K562 (cell line): Measurements from ENCODE around the gene CASP9. TPM values are rescaled to one million over a fixed set of nuclear protein-coding genes. Genes with fewer than 3 reads are reported as not detected.
A peak's percentile ranks its signal among the peaks of the same experiment; 100 is the strongest.

ENCODE experiments used
- ARID3A ChIP-seq: IDR thresholded peaks from 2 replicates; pipeline ENCODE4 v1.6.1; 2012; ENCODE audit warnings: low read depth, low read length, improper control_type of control experiment, borderline replicate concordance
- ATF2 ChIP-seq: sonication (generic); formaldehyde crosslinking; IDR thresholded peaks from 2 replicates; pipeline ENCODE4 v1.8.1; 2022; ENCODE audit warnings: missing genetic modification reagents
- CBFA2T3 ChIP-seq: fragments of 450-650 bp; IDR thresholded peaks from 2 replicates; pipeline ENCODE4 v1.6.1; 2017
- CBX5 ChIP-seq: IDR thresholded peaks from 2 replicates; pipeline ENCODE4 v1.6.1; 2014; ENCODE audit warnings: low read depth, borderline replicate concordance
- E2F3 ChIP-seq: fragments of 250-450 bp; sonication (Bioruptor Pico); IDR thresholded peaks from 2 replicates; pipeline ENCODE4 v1.4.0; 2020; ENCODE audit warnings: mild to moderate bottlenecking
- FOSL1 ChIP-seq: fragments of 200-800 bp; sonication (Bioruptor generic); conservative IDR thresholded peaks from 2 replicates; pipeline ENCODE4 v1.6.1; 2016; ENCODE audit warnings: missing genetic modification characterization, missing compliant biosample characterization
- HDAC1 ChIP-seq, 2 experiments: fragments of 450-650 bp; IDR thresholded peaks; 2 replicates each; pipeline ENCODE4 v1.6.1; 2016 to 2017; ENCODE audit warnings: inconsistent platforms in 1 of 2, mild to moderate bottlenecking in 1 of 2, moderate library complexity in 1 of 2
- HDAC2 ChIP-seq: fragments of 450-650 bp; IDR thresholded peaks from 2 replicates; pipeline ENCODE4 v1.6.1; 2016; ENCODE audit warnings: mild to moderate bottlenecking
- IRF9 ChIP-seq: fragments of 450-650 bp; IDR thresholded peaks from 2 replicates; pipeline ENCODE4 v1.6.1; 2016; ENCODE audit warnings: missing biosample characterization, missing genetic modification characterization
- LCOR ChIP-seq: sonication (generic); formaldehyde crosslinking; IDR thresholded peaks from 2 replicates; pipeline ENCODE4 v1.8.0; 2022; ENCODE audit warnings: mild to moderate bottlenecking, missing genetic modification reagents
- MBD1 ChIP-seq: fragments of 250-450 bp; sonication (Bioruptor Pico); IDR thresholded peaks from 2 replicates; pipeline ENCODE4 v1.8.0; 2022; ENCODE audit warnings: inconsistent platforms
- NONO ChIP-seq, 2 experiments: fragments of 200-400 bp in 1 of 2; fragments of 450-650 bp in 1 of 2; formaldehyde crosslinking in 1 of 2; IDR thresholded peaks; 2 replicates each; pipeline ENCODE4 v1.6.1; 2017; ENCODE audit warnings: low read depth in 2 of 2, mild to moderate bottlenecking in 2 of 2, moderate library complexity in 2 of 2, low read length in 1 of 2
- PHF21A ChIP-seq: fragments of 450-650 bp; IDR thresholded peaks from 2 replicates; pipeline ENCODE4 v1.6.1; 2017; ENCODE audit warnings: low read depth, borderline replicate concordance
- PHTF2 ChIP-seq: fragments of 250-450 bp; sonication (Bioruptor Pico); IDR thresholded peaks from 2 replicates; pipeline ENCODE4 v1.5.0; 2021; ENCODE audit warnings: mild to moderate bottlenecking
- SMARCC2 ChIP-seq: fragments of 450-650 bp; IDR thresholded peaks from 2 replicates; pipeline ENCODE4 v1.6.1; 2017; ENCODE audit warnings: antibody characterized with exemption, moderate library complexity, mild to moderate bottlenecking, low read depth
- SREBF2 ChIP-seq: sonication (generic); formaldehyde crosslinking; IDR thresholded peaks from 2 replicates; pipeline ENCODE4 v1.4.0; 2020; ENCODE audit warnings: mild to moderate bottlenecking, missing genetic modification reagents
- THRAP3 ChIP-seq: fragments of 450-650 bp; IDR thresholded peaks from 2 replicates; pipeline ENCODE4 v1.6.1; 2016; ENCODE audit warnings: mild to moderate bottlenecking, inconsistent platforms, borderline replicate concordance
- TOE1 ChIP-seq, 2 experiments: fragments of 450-650 bp in 1 of 2; sonication (generic) in 1 of 2; formaldehyde crosslinking in 1 of 2; IDR thresholded peaks; 2 replicates each; pipeline versions ENCODE4 v1.7.1 to v1.8.0; 2016 to 2022; ENCODE audit warnings: borderline replicate concordance in 2 of 2, mild to moderate bottlenecking in 2 of 2, antibody characterized with exemption in 1 of 2, inconsistent platforms in 1 of 2, low read depth in 1 of 2, missing genetic modification reagents in 1 of 2, moderate library complexity in 1 of 2
- ZNF175 ChIP-seq: fragments of 200-800 bp; sonication (Bioruptor generic); IDR thresholded peaks from 2 replicates; pipeline ENCODE4 v1.6.1; 2016; ENCODE audit warnings: low read depth, mild to moderate bottlenecking, missing genetic modification characterization, missing compliant biosample characterization
- ZNF212 ChIP-seq: fragments of 450-650 bp; formaldehyde crosslinking; IDR thresholded peaks from 2 replicates; pipeline ENCODE4 v1.4.0; 2020; ENCODE audit warnings: mild to moderate bottlenecking
- ZNF41 ChIP-seq: fragments of 250-450 bp; sonication (Bioruptor Pico); conservative IDR thresholded peaks from 2 replicates; pipeline ENCODE4 v1.4.0; 2020; ENCODE audit warnings: mild to moderate bottlenecking
- polyA plus RNA-seq, 8 experiments: library from polyadenylated mRNA; depleted of rRNA in 4 of 8; stranded (reverse) in 5 of 8; unstranded in 3 of 8; fragments of >200 nt; fragmentation: Nextera tagmentation in 2 of 8; fragmentation: Illumina TruSeq in 1 of 8; extraction: Ambion mirVana in 2 of 8; extraction: Trizol in 1 of 8; gene quantifications; 2 replicates each; pipeline versions ENCODE4 v1.2.1 to v1.2.3, GENCODE V29; 2011 to 2014; ENCODE audit warnings: inconsistent platforms in 1 of 8, missing spikeins in 1 of 8
- total RNA-seq, 7 experiments: library from RNA; depleted of rRNA in 6 of 7; stranded (reverse); fragments of >200 nt in 6 of 7; fragmentation: Illumina TruSeq in 2 of 7; extraction: Trizol in 2 of 7; gene quantifications; 2 replicates each; pipeline versions ENCODE4 v1.2.1 to v1.2.3, GENCODE V29; 2011 to 2021; ENCODE audit warnings: low replicate concordance in 1 of 7

The CASP9 gene
- total and polyA plus RNA-seq, 9 of the 15 experiments (the other 6 are each of a cell fraction or from before 2014, with no cell fraction given): 10.8 to 54.1 (median 30.7) TPM

- TF ChIP-seq IRF9: peak; percentile 51; the same call in 1 of the 2 replicates
- TF ChIP-seq PHTF2: no peak
- no peak; the same call in 1 of the 2 replicates for TF ChIP-seq ZNF212 (CRISPR knock-in tag)
- TF ChIP-seq ZNF41 (CRISPR knock-in tag): 0 out of 2 replicates have a peak, but pooled peaks have one; percentile 3
- TF ChIP-seq SMARCC2: peak; percentile 100
- TF ChIP-seq ZNF175 (CRISPR knock-in tag): peak; percentile 94
- no peak for TF ChIP-seq MBD1 (CRISPR knock-in tag)
- peak; percentile 99 for TF ChIP-seq ARID3A
- no peak for TF ChIP-seq SREBF2 (CRISPR knock-in tag)
- no peak for TF ChIP-seq ATF2 (CRISPR knock-in tag)
- TF ChIP-seq CBFA2T3: peak; percentile 99
- peak; percentile 95 for TF ChIP-seq PHF21A
- peak; percentile 16; the same call in 1 of the 2 replicates for TF ChIP-seq THRAP3
- peak; percentile 88 for TF ChIP-seq TOE1 (IDR thresholded peaks at IDR 0.05; ENCODE audit: borderline replicate concordance)
- TF ChIP-seq TOE1 (CRISPR knock-in tag; IDR thresholded peaks at IDR 0.05; ENCODE audit: borderline replicate concordance, low read depth): no peak
- TF ChIP-seq LCOR (CRISPR knock-in tag): peak; percentile 98; the same call in 1 of the 2 replicates
- peak; percentile 73 to 98 for TF ChIP-seq HDAC1 (IDR thresholded peaks at IDR 0.05)
- TF ChIP-seq FOSL1: peak; percentile 100
- TF ChIP-seq NONO (IDR thresholded peaks at IDR 0.05; ENCODE audit: low read depth in 2 of 2, low read length in 1 of 2): peak in 1 of 2 experiments; percentile 88; a peak in 1 of 4 replicates
- 0 out of 2 replicates have a peak, but pooled peaks have one; percentile 29 for TF ChIP-seq CBX5
- TF ChIP-seq HDAC2: peak; percentile 99
- no peak for TF ChIP-seq E2F3 (CRISPR knock-in tag)
Measured at GRCh38 chr1:15543589-15544568, 19.9 kb upstream of the CASP9 start (continued).
